GM19395 (cell line): ENCODE results near the gene MEF2D.
A peak's percentile ranks its signal among the peaks of the same experiment; 100 is the strongest.

Experiments used
- ATAC-seq: cut with Tn5 transposase; IDR thresholded peaks from one replicate; pipeline ENCODE4 v1.9.1; 2021; ENCODE audit warnings: mild to moderate bottlenecking, moderate library complexity; ENCODE audit not compliant: unreplicated experiment

The MEF2D gene

DNA sequence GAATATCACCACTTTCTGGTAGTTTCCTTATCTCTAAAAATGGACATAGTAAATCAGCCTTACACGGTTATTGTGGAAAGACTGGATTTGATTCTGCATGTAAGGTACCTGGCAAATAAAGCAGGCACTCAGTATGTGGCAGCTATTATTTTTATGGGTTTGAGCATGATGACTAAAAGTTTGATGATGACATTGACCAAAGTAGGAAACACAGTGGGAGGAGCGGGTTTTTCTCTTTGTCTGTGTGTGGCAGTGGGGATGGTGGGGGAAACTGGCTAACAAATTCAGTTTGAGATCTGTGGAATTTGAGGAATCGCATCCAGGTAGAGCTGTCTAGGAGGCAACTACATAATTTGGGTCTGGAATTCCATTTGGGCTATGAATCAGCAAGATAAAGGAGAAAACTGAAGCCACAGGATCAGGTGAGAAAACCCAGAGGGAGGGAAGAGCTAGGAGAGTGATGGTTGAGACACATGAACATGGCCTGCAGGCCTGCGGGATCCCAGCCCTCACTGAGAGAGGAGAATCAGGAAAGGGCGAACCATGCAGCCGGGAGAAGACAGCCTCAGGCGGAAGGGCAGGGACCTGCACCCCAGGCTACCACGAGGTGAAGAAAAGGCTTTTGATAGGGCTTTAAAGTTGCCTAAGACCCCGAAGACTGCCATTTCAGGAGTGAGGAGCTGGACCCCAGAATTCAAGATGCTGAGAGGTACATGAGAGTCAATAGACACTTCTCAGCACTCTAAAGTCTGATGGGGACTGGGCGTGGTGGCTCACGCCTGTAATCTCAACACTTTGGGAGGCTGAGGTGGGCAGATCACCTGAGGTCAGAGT is 52.2 kb downstream of the MEF2D start:
- ATAC-seq = no peak

GRCh38 chr1:156445789-156446263 is 54.7 kb downstream of the MEF2D start:
- no peak for ATAC-seq

GRCh38 chr1:156444407-156445001 is 56.1 kb downstream of the MEF2D start:
- no peak for ATAC-seq

DNA sequence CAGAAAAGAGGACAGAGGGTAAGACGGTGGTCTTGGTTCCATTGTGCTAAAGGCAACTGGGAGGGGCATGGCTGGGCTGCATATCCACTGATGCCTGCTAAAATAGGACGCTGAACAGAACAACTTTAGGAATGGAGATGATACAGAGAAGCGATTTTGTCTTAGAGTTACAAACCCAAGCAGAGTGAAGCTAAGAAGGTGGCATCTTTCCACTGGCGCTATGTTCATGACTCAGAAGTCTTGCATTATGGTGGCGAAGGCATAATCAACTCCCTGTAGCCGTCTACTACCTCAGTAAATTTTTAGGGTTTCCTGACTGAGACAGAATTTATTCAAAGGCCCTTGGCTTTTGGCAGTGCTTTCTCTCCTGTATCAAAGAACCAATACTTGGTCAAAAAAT is 57.3 kb downstream of the MEF2D start:
- ATAC-seq = no peak

- ATAC-seq = no peak
Observed at GRCh38 chr1:156440654-156441437, 59.7 kb downstream of the MEF2D start.

DNA sequence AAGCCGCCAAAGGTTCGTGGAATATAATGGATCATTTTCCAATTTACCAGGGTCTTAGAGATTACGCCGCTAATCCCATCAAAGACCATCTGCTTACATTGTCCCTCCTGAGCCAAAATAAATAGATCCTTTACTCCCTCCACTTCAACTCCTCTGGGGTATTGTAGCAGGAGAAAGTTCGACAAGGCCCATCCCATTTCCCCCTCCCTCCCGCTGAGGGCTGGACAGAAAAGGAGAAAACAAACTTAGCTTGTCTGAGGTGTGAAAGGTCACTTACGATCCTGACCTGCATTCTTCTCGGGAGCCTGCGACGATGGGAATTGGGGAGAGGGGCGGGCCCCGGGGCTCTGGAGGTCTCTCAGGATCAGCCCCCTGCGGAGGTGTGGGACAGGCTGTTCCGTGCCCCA is 60.8 kb downstream of the MEF2D start:
- no peak for ATAC-seq

GRCh38 chr1:156439036-156439776 is 61.4 kb downstream of the MEF2D start:
- ATAC-seq = no peak

GRCh38 chr1:156438278-156438987 is 62.1 kb downstream of the MEF2D start:
- ATAC-seq = no peak

GRCh38 chr1:156437037-156437867 is 63.3 kb downstream of the MEF2D start:
- ATAC-seq = no peak

DNA sequence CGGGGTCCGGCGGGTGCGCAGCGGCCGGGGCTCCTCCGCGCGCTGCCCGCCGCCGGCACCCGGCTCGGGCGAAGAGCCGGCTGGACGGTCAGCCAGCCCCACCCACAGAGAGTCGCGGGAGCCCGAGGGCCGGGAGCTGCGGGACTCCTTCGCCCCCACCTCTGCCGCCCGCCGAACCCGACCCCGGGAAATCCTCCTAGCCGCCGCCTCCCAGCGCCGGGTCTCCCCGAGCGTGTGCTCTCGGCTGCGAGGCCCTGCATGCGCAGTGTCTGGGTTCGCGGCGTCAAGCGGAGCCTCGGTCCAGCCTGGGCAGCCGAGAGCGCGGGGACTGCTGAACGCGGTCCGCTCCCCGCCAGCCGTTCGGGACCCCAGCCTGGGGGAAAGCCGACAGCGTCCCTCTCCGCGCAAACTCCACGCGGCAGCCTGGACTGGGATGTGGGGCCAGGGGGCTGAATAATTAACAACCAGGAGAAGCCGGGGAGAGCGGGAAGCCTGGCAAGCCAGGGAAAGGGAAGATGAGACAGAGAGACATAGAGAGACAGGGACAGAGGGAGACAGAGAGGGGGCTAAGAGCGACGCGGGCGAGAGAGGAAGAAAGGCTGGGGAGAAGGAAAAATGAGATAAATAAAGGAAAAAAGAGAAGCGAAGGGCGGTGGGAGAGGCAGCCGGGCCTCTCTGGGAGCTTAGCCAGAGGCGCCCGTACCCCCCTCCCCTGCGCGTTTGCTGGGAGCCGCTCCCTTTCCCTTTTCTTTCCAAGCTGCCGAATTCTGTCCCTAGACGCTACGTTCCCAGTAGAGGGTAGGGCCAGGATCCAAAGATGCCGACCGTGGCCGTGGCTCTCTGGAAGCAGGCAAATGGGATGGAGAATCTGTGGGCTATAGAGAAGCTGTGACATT is 64.2 kb downstream of the MEF2D start:
- ATAC-seq = no peak

DNA sequence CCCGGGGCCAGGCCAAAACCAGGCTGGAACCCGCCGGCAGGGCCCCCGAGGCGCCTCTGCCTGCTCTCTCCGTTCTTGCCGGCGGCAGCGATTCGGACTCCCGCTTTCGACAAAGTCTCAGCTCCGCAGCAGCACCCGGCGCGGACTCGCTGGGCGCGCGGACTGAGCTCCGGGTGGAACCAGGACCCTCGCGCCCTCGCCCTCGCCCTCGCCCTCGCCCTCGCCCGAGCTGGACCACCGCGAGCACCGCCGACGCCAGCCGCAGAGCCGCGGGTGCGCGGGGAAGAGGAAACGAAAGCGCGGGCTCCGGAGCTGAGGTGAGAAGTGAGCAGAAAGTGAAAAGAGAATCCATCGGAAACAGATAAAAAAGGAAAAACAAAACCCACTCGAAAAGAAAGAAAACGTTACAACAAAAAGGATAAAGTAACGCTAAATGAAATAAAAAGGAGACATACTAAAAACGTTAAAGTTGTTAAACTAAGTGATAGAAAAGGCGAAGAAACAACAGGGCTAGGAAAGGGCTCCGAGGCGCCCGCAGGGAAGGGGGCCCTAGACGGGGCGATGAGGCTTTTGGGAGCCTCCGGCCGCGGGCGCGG is 64.9 kb downstream of the MEF2D start:
- ATAC-seq = no peak

GRCh38 chr1:156434989-156435544 is 65.5 kb downstream of the MEF2D start:
- no peak for ATAC-seq

DNA sequence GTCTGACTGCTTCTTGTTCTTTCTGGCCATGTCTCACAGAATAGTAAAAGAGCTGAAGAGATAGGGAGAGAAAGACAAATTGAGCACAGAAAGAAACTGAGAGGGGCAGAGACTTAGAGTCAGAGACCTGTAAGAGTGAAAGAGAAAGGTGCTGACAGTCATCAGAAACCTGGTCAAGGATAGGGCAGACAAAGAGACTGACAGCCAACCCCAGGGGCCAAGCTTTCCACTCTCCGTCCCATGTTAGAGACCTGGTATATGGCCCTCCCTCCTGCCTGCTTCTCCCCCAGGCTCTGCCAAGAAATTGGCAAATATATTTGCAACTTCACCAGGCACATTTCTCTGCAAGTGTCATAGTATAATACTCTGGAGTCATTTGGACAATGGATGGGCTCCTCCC is 67.0 kb downstream of the MEF2D start:
- ATAC-seq = peak; percentile 49

DNA sequence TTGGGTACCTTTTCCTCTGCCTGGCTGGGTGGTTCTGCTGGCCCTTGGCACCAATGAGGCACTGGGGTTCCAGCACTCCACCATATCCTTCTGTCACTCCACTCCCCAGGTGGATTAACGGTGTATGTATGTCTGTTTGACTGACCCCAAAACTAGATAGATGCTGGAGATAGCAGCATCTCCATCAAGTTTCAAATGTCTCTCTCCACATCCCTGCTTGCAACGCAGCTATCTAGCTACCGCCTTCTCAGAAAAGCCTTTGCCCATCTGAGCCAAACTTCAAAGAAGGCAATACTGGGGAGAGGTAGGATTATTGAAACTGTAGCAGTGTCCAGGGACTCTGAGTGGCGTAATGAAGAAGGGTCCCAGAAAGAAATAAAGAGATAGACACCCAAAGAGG is 67.5 kb downstream of the MEF2D start:
- ATAC-seq = no peak

- no peak for ATAC-seq
Observed at GRCh38 chr1:156432669-156433018, 67.9 kb downstream of the MEF2D start.

DNA sequence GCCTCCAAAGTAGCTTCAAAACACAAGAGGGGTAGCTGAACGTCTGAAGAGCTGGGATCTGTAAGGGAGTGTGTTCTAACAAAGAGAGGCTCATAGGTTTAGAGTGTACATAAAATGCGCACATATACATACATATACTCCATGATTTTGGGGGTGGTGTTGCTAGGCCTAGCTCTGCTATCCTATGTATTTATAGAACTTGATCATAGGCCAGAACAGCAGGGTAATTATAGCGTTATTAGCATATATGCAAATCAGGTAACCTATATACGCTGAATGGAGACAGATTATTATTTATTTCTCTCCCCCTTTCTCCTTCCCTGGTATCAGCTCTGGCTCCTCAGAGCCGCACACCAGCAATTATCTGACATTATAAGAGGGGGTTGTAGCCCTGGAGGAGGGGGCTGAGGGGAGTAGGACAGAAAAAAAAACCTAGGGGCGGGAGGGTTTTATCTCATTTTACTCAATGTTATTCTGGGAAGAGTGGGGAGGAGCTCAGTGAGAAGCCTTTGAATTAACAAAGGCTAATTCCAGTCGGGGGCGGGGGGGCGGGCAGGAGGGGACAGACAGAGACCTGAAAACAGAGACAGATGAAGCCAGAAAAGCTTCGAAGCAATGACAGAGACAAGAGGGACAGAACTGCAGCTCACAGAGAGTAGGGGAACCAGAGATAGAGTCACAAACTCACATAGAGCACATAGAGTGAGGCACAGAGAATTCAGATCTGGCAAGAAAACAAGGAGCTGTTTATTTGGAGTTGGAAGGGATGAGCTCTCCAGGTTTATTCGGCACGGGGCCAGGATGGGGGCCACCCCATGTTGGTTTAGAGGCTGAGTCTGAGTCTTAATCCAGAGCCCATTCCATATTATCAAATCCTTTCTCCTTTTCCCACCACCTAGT is 68.6 kb downstream of the MEF2D start:
- no peak for ATAC-seq

GRCh38 chr1:156431366-156431765 is 69.2 kb downstream of the MEF2D start:
- no peak for ATAC-seq
